NT2/D1 (cell line): ENCODE data around the gene XKR7.
A peak's percentile ranks its signal among the peaks of the same experiment; 100 is the strongest.

ENCODE experiments used
- DNase-seq: peaks from one replicate; pipeline ENCODE4 v3.0.0-alpha.2; 2011; ENCODE audit warnings: low read depth, low spot score
- H3K27me3 ChIP-seq: 2 replicates; pipeline ENCODE4 v1.6.0; 2011; ENCODE audit warnings: mild to moderate bottlenecking; ENCODE audit not compliant: insufficient read length, insufficient read depth
- H3K36me3 ChIP-seq: 2 replicates; pipeline ENCODE4 v1.6.1; 2011; ENCODE audit warnings: mild to moderate bottlenecking, low read length, mixed read lengths; ENCODE audit not compliant: insufficient read depth, insufficient read length
- H3K4me1 ChIP-seq: 2 replicates; pipeline ENCODE4 v1.5.1; 2011; ENCODE audit not compliant: insufficient read depth, insufficient read length
- H3K4me3 ChIP-seq: 2 replicates; pipeline ENCODE4 v1.5.1; 2011; ENCODE audit warnings: low read depth; ENCODE audit not compliant: insufficient read length
- H3K9ac ChIP-seq: 2 replicates; pipeline ENCODE4 v1.6.0; 2011; ENCODE audit warnings: low read depth; ENCODE audit not compliant: insufficient read length
- H3K9me3 ChIP-seq: 2 replicates; pipeline ENCODE4 v1.5.1; 2011; ENCODE audit warnings: mild to moderate bottlenecking, low read length; ENCODE audit not compliant: insufficient read depth
- SUZ12 ChIP-seq: IDR thresholded peaks from 2 replicates; pipeline ENCODE4 v1.6.1; 2011; ENCODE audit not compliant: insufficient read length, insufficient read depth; ENCODE audit errors: extremely low read depth
- YY1 ChIP-seq: IDR thresholded peaks from 2 replicates; pipeline ENCODE4 v1.6.1; 2011; ENCODE audit not compliant: insufficient read length, insufficient read depth
- ZNF274 ChIP-seq: IDR thresholded peaks from 2 replicates; pipeline ENCODE4 v1.6.1; 2011; ENCODE audit warnings: mild to moderate bottlenecking, low read depth, low read length

XKR7 gene

GRCh38 chr20:31933698-31934097, 34.3 kb upstream of the XKR7 start:
- Histone ChIP-seq H3K4me1 (peaks cover 3% of the 10 kb centered on the region), H3K36me3 (no peaks in the 10 kb centered on the region), H3K4me3 (no peak overlapping the region), H3K9ac (no peak overlapping the region), H3K27me3 (no peaks in the 10 kb centered on the region), H3K9me3 (no peaks in the 10 kb centered on the region)
- DNase-seq = no peak
- TF ChIP-seq YY1 (no peak), SUZ12 (no peak), ZNF274 (no peak)

GRCh38 chr20:31934491-31934890, 33.5 kb upstream of the XKR7 start:
- Histone ChIP-seq H3K4me3 (no peak overlapping the region), H3K4me1 (peaks cover 3% of the 10 kb centered on the region), H3K9ac (no peak overlapping the region), H3K27me3 (no peaks in the 10 kb centered on the region), H3K9me3 (no peaks in the 10 kb centered on the region), H3K36me3 (no peaks in the 10 kb centered on the region)
- no peak for TF ChIP-seq ZNF274
- no peak for TF ChIP-seq SUZ12
- TF ChIP-seq YY1 = no peak
- DNase-seq = no peak

GRCh38 chr20:31934968-31935764, 32.8 kb upstream of the XKR7 start:
- Histone ChIP-seq H3K27me3 (no peaks in the 10 kb centered on the region), H3K36me3 (no peaks in the 10 kb centered on the region), H3K4me1 (peaks cover 3% of the 10 kb centered on the region), H3K9me3 (no peaks in the 10 kb centered on the region), H3K4me3 (no peak overlapping the region), H3K9ac (no peak overlapping the region)
- peak; percentile 22 for DNase-seq
- no peak for TF ChIP-seq SUZ12
- TF ChIP-seq YY1 = no peak
- no peak for TF ChIP-seq ZNF274

- Histone ChIP-seq H3K9ac (no peak overlapping the region), H3K4me3 (no peak overlapping the region), H3K36me3 (no peaks in the 10 kb centered on the region), H3K9me3 (no peaks in the 10 kb centered on the region), H3K4me1 (peaks cover 3% of the 10 kb centered on the region), H3K27me3 (no peaks in the 10 kb centered on the region)
- TF ChIP-seq SUZ12 = no peak
- no peak for TF ChIP-seq ZNF274
- no peak for TF ChIP-seq YY1
- DNase-seq = no peak
These were observed 31.5 kb upstream of the XKR7 start for GRCh38 chr20:31936420-31936819.

- no peak overlapping the region for H3K4me3 ChIP-seq
- TF ChIP-seq SUZ12 (no peak), ZNF274 (no peak), YY1 (no peak)
- H3K27me3 ChIP-seq = no peaks in the 10 kb centered on the region
- no peak for DNase-seq
- H3K9ac ChIP-seq = no peak overlapping the region
- H3K4me1 ChIP-seq = peaks cover 3% of the 10 kb centered on the region
- H3K9me3 ChIP-seq = no peaks in the 10 kb centered on the region
- peaks cover 9% of the 10 kb centered on the region for H3K36me3 ChIP-seq
These were observed 30.1 kb upstream of the XKR7 start for GRCh38 chr20:31937820-31938219.

- no peak overlapping the region for H3K9ac ChIP-seq
- no peaks in the 10 kb centered on the region for H3K9me3 ChIP-seq
- no peaks in the 10 kb centered on the region for H3K27me3 ChIP-seq
- DNase-seq = no peak
- TF ChIP-seq SUZ12 = no peak
- TF ChIP-seq ZNF274 = no peak
- TF ChIP-seq YY1 = no peak
- peaks cover 3% of the 10 kb centered on the region for H3K4me1 ChIP-seq
- peaks cover 23% of the 10 kb centered on the region for H3K36me3 ChIP-seq
- H3K4me3 ChIP-seq = no peak overlapping the region
These were observed 28.3 kb upstream of the XKR7 start for GRCh38 chr20:31939661-31940060.

GRCh38 chr20:31943052-31943471, 24.9 kb upstream of the XKR7 start:
- Histone ChIP-seq H3K27me3 (no peaks in the 10 kb centered on the region), H3K4me1 (no peaks in the 10 kb centered on the region), H3K9ac (no peak overlapping the region), H3K4me3 (no peak overlapping the region), H3K36me3 (peaks cover 57% of the 10 kb centered on the region), H3K9me3 (peaks cover 3% of the 10 kb centered on the region; the same call in 1 of the 2 replicates)
- TF ChIP-seq SUZ12 = no peak
- TF ChIP-seq YY1 = no peak
- TF ChIP-seq ZNF274 = no peak
- no peak for DNase-seq
